IMR-90 (cell line): ENCODE measurements around the gene FAM180A. TPM values are rescaled to one million over a fixed set of nuclear protein-coding genes. Genes with fewer than 3 reads are reported as not detected.

Source experiments
- ATAC-seq: fragments of 200-7000 bp; cut with Tn5 transposase; 2 replicates; pipeline ENCODE4 v1.9.1; 2020; ENCODE audit warnings: low read depth, mild to moderate bottlenecking, moderate library complexity
- BruUV-seq: library from RNA; stranded (reverse); fragments of 400-500 nt; replicated peaks from 2 replicates; lab custom pipeline; 2021; lab: Mats Ljungman, UMichigan
- CTCF ChIA-PET: fragments of 300-600 bp; formaldehyde crosslinking; extraction: SDS; loops from one replicate; lab custom pipeline; 2021; ENCODE audit warnings: antibody characterized with exemption; lab: Yijun Ruan, JAX
- POLR2A ChIA-PET: fragments of 300-600 bp; sonication (Branson Sonifier 250); formaldehyde crosslinking; loops from one replicate; lab custom pipeline; 2022; ENCODE audit warnings: antibody characterized with exemption; ENCODE audit not compliant: unreplicated experiment; lab: Charles Lee
- DNase-seq: peaks from one replicate; pipeline ENCODE4 v3.0.0; 2013
- H2AFZ ChIP-seq: replicated peaks from 2 replicates; pipeline ENCODE3; 2013; ENCODE audit warnings: low read length, mild to moderate bottlenecking; ENCODE audit not compliant: poor library complexity
- H2AK5ac ChIP-seq: 2 replicates; pipeline ENCODE4 v1.6.1; 2013; ENCODE audit warnings: low read depth, low read length, inconsistent platforms
- H2AK9ac ChIP-seq: replicated peaks from 2 replicates; pipeline ENCODE3; 2013; ENCODE audit warnings: mild to moderate bottlenecking, low read depth, low read length, moderate library complexity; ENCODE audit not compliant: poor library complexity
- H2BK120ac ChIP-seq: 2 replicates; pipeline ENCODE4 v1.6.1; 2013; ENCODE audit warnings: low read depth, low read length, inconsistent platforms
- H2BK15ac ChIP-seq: 3 replicates; pipeline ENCODE4 v1.6.1; 2013; ENCODE audit warnings: low read depth, low read length, inconsistent platforms
- H2BK20ac ChIP-seq: 2 replicates; pipeline ENCODE4 v1.6.1; 2013; ENCODE audit warnings: low read depth, mild to moderate bottlenecking, inconsistent platforms, low read length, moderate library complexity
- H2BK5ac ChIP-seq: 2 replicates; pipeline ENCODE4 v1.6.1; 2013; ENCODE audit warnings: mild to moderate bottlenecking, low read depth, low read length, inconsistent platforms; ENCODE audit not compliant: poor library complexity, severe bottlenecking
- H3K14ac ChIP-seq: replicated peaks from 2 replicates; pipeline ENCODE4 v1.6.1; 2013; ENCODE audit warnings: low read depth, low read length, inconsistent platforms
- H3K18ac ChIP-seq: 2 replicates; pipeline ENCODE4 v1.6.1; 2013; ENCODE audit warnings: low read depth, low read length, control low read depth
- H3K23ac ChIP-seq: 2 replicates; pipeline ENCODE4 v1.6.1; 2013; ENCODE audit warnings: low read depth, low read length, inconsistent platforms
- H3K27ac ChIP-seq: 2 replicates; pipeline ENCODE4 v1.5.1; 2013; ENCODE audit warnings: mild to moderate bottlenecking, control low read depth, low read length; ENCODE audit not compliant: insufficient read depth
- H3K27me3 ChIP-seq: 2 replicates; pipeline ENCODE4 v1.6.1; 2013; ENCODE audit warnings: low read length; ENCODE audit not compliant: control insufficient read depth, insufficient read depth
- H3K36me3 ChIP-seq: 2 replicates; pipeline ENCODE4 v1.6.1; 2013; ENCODE audit warnings: low read length, mixed read lengths; ENCODE audit not compliant: control insufficient read depth, insufficient read depth
- H3K4ac ChIP-seq: 2 replicates; pipeline ENCODE4 v1.6.1; 2013; ENCODE audit warnings: low read depth, low read length, inconsistent platforms
- H3K4me1 ChIP-seq: 2 replicates; pipeline ENCODE4 v1.6.1; 2013; ENCODE audit warnings: low read length, mixed read lengths; ENCODE audit not compliant: control insufficient read depth, insufficient read depth
- H3K4me2 ChIP-seq: 2 replicates; pipeline ENCODE4 v1.6.1; 2013; ENCODE audit warnings: low read depth, mild to moderate bottlenecking, control low read depth, low read length, moderate library complexity
- H3K4me3 ChIP-seq: 2 replicates; pipeline ENCODE4 v1.5.1; 2013; ENCODE audit warnings: low read depth, mild to moderate bottlenecking, control low read depth, low read length, moderate library complexity; ENCODE audit not compliant: insufficient read depth
- H3K56ac ChIP-seq: 2 replicates; pipeline ENCODE4 v1.6.1; 2013; ENCODE audit warnings: low read length, inconsistent platforms; ENCODE audit not compliant: insufficient read depth; ENCODE audit errors: extremely low read depth
- H3K79me1 ChIP-seq, 2 experiments: 2 replicates each; pipeline ENCODE4 v1.6.1; 2013; ENCODE audit warnings: low read length in 2 of 2, inconsistent platforms in 1 of 2, low read depth in 1 of 2
- H3K9ac ChIP-seq: 2 replicates; pipeline ENCODE4 v1.6.1; 2013; ENCODE audit warnings: low read depth, low read length, control low read depth
- H3K9me1 ChIP-seq: 2 replicates; pipeline ENCODE4 v1.6.1; 2013; ENCODE audit warnings: low read length, inconsistent platforms; ENCODE audit not compliant: insufficient read depth
- H3K9me3 ChIP-seq: 2 replicates; pipeline ENCODE4 v1.6.1; 2013; ENCODE audit warnings: low read length; ENCODE audit not compliant: control insufficient read depth, insufficient read depth
- H4K20me1 ChIP-seq: 2 replicates; pipeline ENCODE4 v1.6.1; 2013; ENCODE audit warnings: low read length, inconsistent platforms; ENCODE audit not compliant: insufficient read depth
- H4K5ac ChIP-seq: 2 replicates; pipeline ENCODE4 v1.6.1; 2013; ENCODE audit warnings: mild to moderate bottlenecking, low read depth, low read length, control low read depth
- H4K8ac ChIP-seq, 2 experiments: 2 replicates each; pipeline ENCODE4 v1.6.1; 2013; ENCODE audit warnings: low read depth in 2 of 2, low read length in 2 of 2, control low read depth in 1 of 2, inconsistent platforms in 1 of 2
- H4K91ac ChIP-seq: 2 replicates; pipeline ENCODE4 v1.6.1; 2013; ENCODE audit warnings: low read depth, low read length, inconsistent platforms; ENCODE audit not compliant: insufficient read depth
- BHLHE40 ChIP-seq: fragments of 150-350 bp; IDR thresholded peaks from 2 replicates; pipeline ENCODE4 v1.6.1; 2016; ENCODE audit warnings: mild to moderate bottlenecking, low read depth, low read length
- CEBPB ChIP-seq: IDR thresholded peaks from 2 replicates; pipeline ENCODE4 v1.6.1; 2012; ENCODE audit warnings: low read depth, low read length, improper control_type of control experiment
- CHD1 ChIP-seq: IDR thresholded peaks from 2 replicates; pipeline ENCODE4 v1.6.1; 2012; ENCODE audit warnings: low read depth, low read length, improper control_type of control experiment
- FOS ChIP-seq: fragments of 150-350 bp; IDR thresholded peaks from 2 replicates; pipeline ENCODE4 v1.6.1; 2016; ENCODE audit warnings: low read depth, low read length
- MAFK ChIP-seq: IDR thresholded peaks from 2 replicates; pipeline ENCODE4 v1.6.1; 2012; ENCODE audit warnings: low read depth, low read length, improper control_type of control experiment
- MAZ ChIP-seq: IDR thresholded peaks from 2 replicates; pipeline ENCODE4 v1.6.1; 2012; ENCODE audit warnings: low read depth, mild to moderate bottlenecking, low read length, improper control_type of control experiment, moderate library complexity, borderline replicate concordance
- NFE2L2 ChIP-seq: fragments of 150-350 bp; IDR thresholded peaks from 2 replicates; pipeline ENCODE4 v1.6.1; 2016; ENCODE audit warnings: low read depth, mild to moderate bottlenecking, low read length
- POLR2A ChIP-seq: IDR thresholded peaks from 2 replicates; pipeline ENCODE4 v1.6.1; 2012; ENCODE audit warnings: mild to moderate bottlenecking, low read depth, low read length
- RAD21 ChIP-seq: IDR thresholded peaks from 2 replicates; pipeline ENCODE4 v1.6.1; 2012; ENCODE audit warnings: low read length, improper control_type of control experiment
- RCOR1 ChIP-seq: IDR thresholded peaks from 2 replicates; pipeline ENCODE4 v1.6.1; 2012; ENCODE audit warnings: mild to moderate bottlenecking, low read length, improper control_type of control experiment; ENCODE audit not compliant: insufficient replicate concordance
- USF2 ChIP-seq: fragments of 150-350 bp; IDR thresholded peaks from 2 replicates; pipeline ENCODE4 v1.6.1; 2017; ENCODE audit warnings: mild to moderate bottlenecking, antibody characterized with exemption, low read length, low read depth
- WGBS, 2 experiments: methylation state at CpG; one replicate each; pipeline versions ENCODE4 v1.1.5 to v1.1.7; 2013; ENCODE audit warnings: missing lambda C conversion rate in 2 of 2; ENCODE audit not compliant: insufficient read length in 1 of 2; ENCODE audit errors: extremely low coverage in 2 of 2; 5-methylcytosine and 5-hydroxymethylcytosine counted together
- dilution Hi-C: fragments of 300-500 bp; cut with HindIII; formaldehyde crosslinking; loops from one replicate; pipeline ENCODE4 v1.14.3; 2018; ENCODE audit warnings: low sequenced_read_pairs; ENCODE audit not compliant: unreplicated experiment
- in situ Hi-C: fragments of 300-500 bp; cut with MboI; formaldehyde crosslinking; loops from 3 replicates; pipeline ENCODE4 v1.14.3; 2019; ENCODE audit warnings: low sequenced_read_pairs, inconsistent platforms, mixed read lengths
- intact Hi-C: fragments of 100-400 bp; cut with micrococcal nuclease; formaldehyde crosslinking; loops from 2 replicates; pipeline ENCODE4 v1.10.0; 2022
- polyA plus RNA-seq, 3 experiments: library from polyadenylated mRNA; depleted of rRNA; stranded (reverse); fragments of >200 nt; gene quantifications; 2 replicates each; pipeline ENCODE4 v1.2.3, GENCODE V29; 2012; ENCODE audit warnings: low replicate concordance in 1 of 3
- total RNA-seq: library from RNA; depleted of rRNA; stranded (reverse); fragments of >200 nt; gene quantifications from 2 replicates; pipeline ENCODE4 v1.2.3, GENCODE V29; 2012

FAM180A gene
- total and polyA plus RNA-seq, 2 of the 4 experiments (the other 2 are of a cell fraction): 1.3 to 2.0 TPM

GRCh38 chr7:135697276-135698049 lies 51.1 kb downstream of the FAM180A start:
- no peak overlapping the region for H3K18ac ChIP-seq
- no peaks in the 10 kb centered on the region for H3K4me1 ChIP-seq
- ChIA-PET POLR2A (no interaction called here), CTCF (interaction anchor here (0.6 kb wide), 1 partner anchor 26 kb away, joined by 5 read pairs; no protein-coding TSS in a partner anchor)
- no peak overlapping the region for H4K91ac ChIP-seq
- H2BK20ac ChIP-seq: no peak overlapping the region
- intact Hi-C loops: no loop called here
- H3K9ac ChIP-seq: no peak overlapping the region
- H3K4me2 ChIP-seq: no peak overlapping the region
- DNase-seq (no peak), ATAC-seq (no peak)
- H2AFZ ChIP-seq: no peak overlapping the region
- H4K8ac ChIP-seq: no peak overlapping the region
- no TSS peak for BruUV-seq
- no peaks in the 10 kb centered on the region for H3K9me3 ChIP-seq
- in situ Hi-C loops: no loop called here
- H4K20me1 ChIP-seq: no peaks in the 10 kb centered on the region
- no peak overlapping the region; the same call in 1 of the 2 replicates for H2AK5ac ChIP-seq
- WGBS, 2 experiments: 57% methylated on average over 3 of the region's 8 CpGs; no CpG with 5 or more reads in 1 of the 2 experiments
- H3K4ac ChIP-seq: no peak overlapping the region
- no peak overlapping the region for H3K4me3 ChIP-seq
- no peak overlapping the region for H2BK120ac ChIP-seq
- TF ChIP-seq POLR2A (no peak), MAZ (no peak), RCOR1 (no peak), RAD21 (no peak), NFE2L2 (no peak), USF2 (no peak), CHD1 (no peak), MAFK (no peak), CEBPB (no peak), FOS (no peak), BHLHE40 (no peak)
- H2BK5ac ChIP-seq: no peak overlapping the region
- dilution Hi-C loops: no loop called here
- no peaks in the 10 kb centered on the region for H3K79me1 ChIP-seq
- no peak overlapping the region for H3K14ac ChIP-seq
- no peaks in the 10 kb centered on the region; the same call in 1 of the 2 replicates for H3K9me1 ChIP-seq
- H4K5ac ChIP-seq: no peak overlapping the region
- H2AK9ac ChIP-seq: no peak overlapping the region
- no peaks in the 10 kb centered on the region for H3K27me3 ChIP-seq
- H3K23ac ChIP-seq: no peak overlapping the region
- H3K56ac ChIP-seq: no peak overlapping the region
- H2BK15ac ChIP-seq: no peak overlapping the region
- no peak overlapping the region for H3K27ac ChIP-seq
- H3K36me3 ChIP-seq: peaks cover 2% of the 10 kb centered on the region
